ENCODE measurements around the gene PAM16.
"Not testable (repeated sequence)": the region's sequence is repeated elsewhere in the genome, so short reads cannot be mapped to it uniquely, and the experiment has no call there.

The PAM16 gene

GRCh38 chr16:4350365-4350786 lies 745 bp downstream of the PAM16 start:
- DNase-seq = no peak

GRCh38 chr16:4349332-4349731 lies 1.8 kb downstream of the PAM16 start:
- DNase-seq = no peak

GRCh38 chr16:4347765-4348509 lies 3.2 kb downstream of the PAM16 start:
- no peak for DNase-seq

- DNase-seq = no peak
Observed at GRCh38 chr16:4347010-4347409, 4.1 kb downstream of the PAM16 start.

- no peak for DNase-seq
Observed at GRCh38 chr16:4345836-4346781, 5.0 kb downstream of the PAM16 start.

GRCh38 chr16:4344983-4345835 lies 5.9 kb downstream of the PAM16 start:
- DNase-seq = no peak

GRCh38 chr16:4344300-4344982 lies 6.7 kb downstream of the PAM16 start:
- not testable (repeated sequence) for DNase-seq

GRCh38 chr16:4342866-4343744 lies 8.0 kb downstream of the PAM16 start:
- DNase-seq = no peak

GRCh38 chr16:4341250-4341649 lies 9.9 kb downstream of the PAM16 start:
- DNase-seq = no peak

- DNase-seq = no peak
Observed at GRCh38 chr16:4340443-4340842, 10.7 kb downstream of the PAM16 start.

GRCh38 chr16:4339909-4340308 lies 11.2 kb downstream of the PAM16 start:
- DNase-seq = no peak

- no peak for DNase-seq
Observed at GRCh38 chr16:4339455-4339854, 11.7 kb downstream of the PAM16 start.

- no peak for DNase-seq
Observed at GRCh38 chr16:4338712-4339299, 12.3 kb downstream of the PAM16 start.

GRCh38 chr16:4338125-4338582 lies 13.0 kb downstream of the PAM16 start:
- no peak for DNase-seq

GRCh38 chr16:4337540-4338088 lies 13.5 kb downstream of the PAM16 start:
- DNase-seq = no peak

GRCh38 chr16:4336701-4337539 lies 14.2 kb downstream of the PAM16 start:
- DNase-seq = no peak

GRCh38 chr16:4334724-4335495 lies 16.2 kb downstream of the PAM16 start:
- no peak for DNase-seq

GRCh38 chr16:4333714-4334113 lies 17.4 kb downstream of the PAM16 start:
- DNase-seq = not testable (repeated sequence)

- no peak for DNase-seq
Observed at GRCh38 chr16:4333308-4333638, 17.8 kb downstream of the PAM16 start.
